GM18505 (cell line): Measurements from ENCODE around the gene OST4.
"Not testable (repeated sequence)": the region's sequence is repeated elsewhere in the genome, so short reads cannot be mapped to it uniquely, and the experiment has no call there.

ENCODE experiments used
- ATAC-seq: cut with Tn5 transposase; IDR thresholded peaks from one replicate; pipeline ENCODE4 v1.9.1; 2021; ENCODE audit not compliant: unreplicated experiment
- POLR2A ChIP-seq: IDR thresholded peaks from 4 replicates; pipeline ENCODE4 v1.6.1; 2011; ENCODE audit warnings: borderline replicate concordance; ENCODE audit not compliant: insufficient read depth, insufficient read length; ENCODE audit errors: extremely low read depth

Gene OST4

DNA sequence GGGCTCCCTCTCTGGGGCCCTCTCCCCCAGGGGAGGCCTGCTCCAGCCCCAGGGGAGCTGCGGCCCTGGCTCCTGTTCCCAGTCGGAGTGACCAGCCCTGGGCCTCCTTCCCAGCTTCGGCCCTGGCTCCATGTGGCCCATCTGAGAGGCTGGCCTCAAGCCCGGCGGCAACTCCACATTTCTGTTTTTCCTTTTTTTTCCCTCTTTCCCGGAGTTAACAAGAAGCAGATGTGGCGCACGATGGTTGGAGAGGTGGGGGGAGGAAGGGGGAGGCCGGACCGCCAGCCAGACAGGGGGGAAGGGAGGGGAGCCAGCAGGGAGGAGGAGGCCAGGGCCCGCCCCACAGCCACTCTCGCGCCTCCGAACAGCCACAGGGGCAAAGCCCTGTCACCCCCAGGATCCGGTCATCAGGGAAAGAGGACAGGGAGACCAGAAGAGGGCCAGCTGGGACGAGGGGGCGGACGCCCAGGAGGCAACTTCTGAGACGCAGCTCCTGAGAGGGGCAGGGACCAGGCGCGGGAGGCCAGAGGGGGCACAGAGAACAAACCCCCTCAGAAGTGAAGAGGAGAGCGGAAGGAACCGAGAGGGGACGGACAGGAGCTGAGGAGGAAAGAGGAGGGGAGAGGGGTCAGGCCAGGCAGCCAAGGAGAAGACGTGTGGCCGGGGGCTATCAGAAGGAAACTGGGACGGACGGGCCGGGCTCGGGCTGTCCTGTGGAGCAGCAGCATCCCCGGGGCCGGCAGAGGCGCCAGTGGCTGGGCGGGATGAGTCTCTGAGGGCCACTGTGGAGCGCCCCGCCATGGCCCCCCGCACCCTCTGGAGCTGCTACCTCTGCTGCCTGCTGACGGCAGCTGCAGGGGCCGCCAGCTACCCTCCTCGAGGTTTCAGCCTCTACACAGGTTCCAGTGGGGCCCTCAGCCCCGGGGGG lies 7.1 kb upstream of the OST4 start, which contains the start of gene EMILIN1:
Gene EMILIN1, plus strand, starts transcription at position 349 of the 928 bp plus-strand sequence. Its CDS starts 451 bp downstream, at position 800.
- ATAC-seq = no peak
- no peak for TF ChIP-seq POLR2A

DNA sequence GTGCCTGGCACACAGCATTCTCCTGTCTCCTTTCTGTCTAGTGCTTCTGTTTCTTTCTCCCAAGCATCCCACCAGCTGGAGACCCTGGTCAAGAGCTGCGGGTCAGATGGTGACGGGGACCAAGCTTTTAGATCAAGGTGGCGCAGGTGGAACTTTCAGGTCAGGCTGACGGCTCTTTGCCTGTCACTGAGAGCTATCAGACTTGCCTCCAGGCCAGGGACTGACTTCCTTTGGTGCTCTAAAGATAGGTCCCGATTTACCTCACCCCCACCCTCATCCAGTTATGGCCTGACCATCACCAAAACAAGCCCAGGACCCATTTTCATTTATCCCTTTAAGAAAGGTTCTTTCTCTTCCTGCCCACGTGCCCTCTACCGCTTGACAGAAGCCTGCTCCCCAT lies 5.8 kb upstream of the OST4 start:
- no peak for TF ChIP-seq POLR2A
- no peak for ATAC-seq

GRCh38 chr2:27076323-27076722 lies 4.9 kb upstream of the OST4 start:
- TF ChIP-seq POLR2A = no peak
- ATAC-seq = no peak

- not testable (repeated sequence) for ATAC-seq
These were observed 4.1 kb upstream of the OST4 start for GRCh38 chr2:27075566-27075871.

DNA sequence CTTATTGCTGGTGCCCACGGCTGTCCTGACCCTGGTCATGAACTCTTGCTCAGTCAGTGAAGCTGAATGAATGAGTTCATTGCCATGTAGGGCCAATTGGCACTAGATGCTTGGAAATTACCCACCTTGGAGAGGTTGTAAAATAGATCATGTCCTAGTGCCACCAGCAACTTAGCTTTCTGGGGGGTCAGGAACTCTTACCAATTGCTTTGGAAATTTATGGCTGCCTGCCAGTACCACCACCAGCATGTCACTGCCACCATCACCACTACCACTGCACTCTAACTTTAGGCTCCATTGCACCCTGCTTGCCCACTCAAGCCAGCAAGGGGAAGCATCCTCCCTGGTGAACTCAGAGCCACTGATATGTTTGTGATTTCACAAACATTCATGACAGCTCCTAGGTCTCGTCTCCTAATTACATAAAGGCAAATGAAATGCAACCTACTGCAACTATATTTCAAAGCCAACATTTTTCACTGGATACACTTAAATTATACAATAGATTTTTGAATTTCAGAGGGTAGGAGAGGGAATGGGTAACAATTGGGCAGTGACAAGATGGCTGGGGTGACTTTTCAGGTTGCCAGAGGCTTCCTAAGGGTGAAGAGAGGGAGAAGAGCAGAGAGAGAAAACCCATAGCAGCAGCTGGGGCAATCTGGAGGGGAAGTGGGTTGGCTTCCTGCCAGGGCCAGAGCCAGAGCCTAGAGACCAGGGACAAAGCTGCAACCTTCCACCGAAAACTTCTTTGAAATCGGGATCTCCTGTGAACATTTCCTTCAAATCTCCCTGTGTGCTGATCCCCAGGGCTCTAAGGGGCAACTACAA lies 3.5 kb upstream of the OST4 start:
- TF ChIP-seq POLR2A = no peak
- ATAC-seq = no peak

GRCh38 chr2:27073782-27074181 lies 2.3 kb upstream of the OST4 start:
- TF ChIP-seq POLR2A = no peak
- ATAC-seq = no peak

GRCh38 chr2:27072920-27073319 lies 1.5 kb upstream of the OST4 start:
- TF ChIP-seq POLR2A = no peak
- ATAC-seq = no peak

- ATAC-seq = peak; percentile 4
- no peak for TF ChIP-seq POLR2A
These were observed 756 bp upstream of the OST4 start for GRCh38 chr2:27071990-27072830.

DNA sequence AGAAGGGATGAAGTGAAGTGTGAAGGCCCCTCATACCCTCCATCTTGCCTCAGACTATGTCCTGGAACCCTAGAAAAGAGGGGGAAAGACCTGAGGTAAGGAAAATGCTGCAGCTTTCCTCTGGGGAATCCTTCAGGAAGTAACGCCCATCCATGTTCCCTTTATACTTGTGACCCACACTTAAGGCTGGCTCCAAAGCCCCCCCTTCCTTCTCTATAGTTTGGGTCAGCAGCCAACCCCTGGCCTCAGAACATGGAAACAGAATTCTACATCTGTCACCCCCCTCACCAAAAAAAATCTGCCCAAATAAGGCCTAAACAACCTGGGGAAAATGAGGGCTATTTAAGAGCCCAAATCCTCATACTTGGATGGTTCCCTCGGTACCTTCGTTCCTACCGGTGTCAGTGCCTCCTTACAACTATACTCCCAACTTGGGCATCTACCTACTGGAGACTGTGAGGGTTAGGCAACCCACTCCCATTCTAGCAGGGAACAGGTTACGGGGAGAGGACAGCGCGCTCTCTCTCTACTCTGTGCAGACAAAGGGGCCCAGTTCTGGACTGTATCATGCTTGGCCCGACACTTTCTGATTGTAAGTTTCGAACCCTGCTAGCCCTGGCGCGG lies 689 bp downstream of the OST4 start:
- TF ChIP-seq POLR2A = no peak

DNA sequence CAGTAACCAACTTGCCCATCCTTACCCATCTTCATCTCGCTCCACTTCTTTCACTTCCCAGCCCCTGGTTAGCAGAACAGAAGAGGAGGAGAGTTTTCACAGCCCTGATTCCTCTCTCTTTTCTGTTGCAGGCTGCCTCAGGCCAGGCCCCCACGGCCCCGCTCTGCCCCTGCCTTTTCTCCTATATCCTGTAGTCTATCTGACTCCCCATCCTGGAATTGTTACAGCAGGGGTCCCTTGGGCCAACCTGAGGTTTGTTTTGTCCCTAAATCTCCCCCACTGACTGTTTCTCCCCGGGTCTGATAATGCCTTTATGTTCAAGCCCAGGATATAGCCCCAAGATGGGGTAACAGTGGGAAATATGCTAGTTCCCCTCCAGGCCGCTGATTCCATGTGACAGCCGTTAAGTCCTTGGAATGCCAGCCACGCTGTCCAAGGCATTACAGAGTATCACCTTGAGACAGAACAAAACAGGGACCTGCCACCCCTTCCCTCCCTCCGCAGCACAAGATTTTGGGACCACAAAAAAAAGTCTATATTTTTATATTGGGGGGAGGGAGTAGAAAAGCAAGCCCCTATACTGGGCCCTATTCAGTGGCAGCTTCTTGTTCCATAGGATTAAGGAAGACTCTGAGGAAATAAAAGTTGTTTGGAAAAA lies 1.4 kb downstream of the OST4 start:
- no peak for TF ChIP-seq POLR2A
- no peak for ATAC-seq

More for the DNA sequence above, 689 bp downstream of the OST4 start:
- ATAC-seq = no peak

- no peak for ATAC-seq
- no peak for TF ChIP-seq POLR2A
These were observed 2.0 kb downstream of the OST4 start for GRCh38 chr2:27069436-27069835.

DNA sequence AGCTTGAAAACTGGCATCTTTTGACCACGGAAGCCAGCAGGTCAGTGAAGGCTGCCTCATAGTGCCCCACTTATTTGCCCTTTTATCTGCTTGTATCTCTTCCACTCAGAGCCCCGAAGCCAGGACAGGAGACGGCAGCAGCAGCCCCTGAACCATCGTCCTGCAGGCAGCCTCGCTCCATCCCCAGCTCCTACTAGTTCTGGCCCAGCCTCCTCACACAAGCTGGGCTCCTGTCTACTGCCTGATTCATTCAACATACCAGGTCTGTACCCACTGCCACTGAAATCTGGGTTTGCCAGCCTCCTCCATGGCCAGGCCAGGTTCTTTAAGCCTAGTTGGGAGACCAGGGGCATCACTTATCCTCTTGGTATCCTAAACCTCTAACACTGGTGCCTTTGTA lies 4.1 kb downstream of the OST4 start:
- no peak for ATAC-seq
- no peak for TF ChIP-seq POLR2A
